Mesenchymal stem cell (in vitro differentiated cells and primary cell): ENCODE data around the gene IRF2.

Source experiments
- DNase-seq: peaks from one replicate; pipeline ENCODE4 v3.0.0-alpha.2; 2013
- H2AFZ ChIP-seq: one replicate; pipeline ENCODE4 v1.6.1; 2013; ENCODE audit warnings: low read depth, mild to moderate bottlenecking, control low read depth, inconsistent platforms, low read length, moderate library complexity
- H2AK5ac ChIP-seq: 2 replicates; pipeline ENCODE4 v1.6.1; 2013; ENCODE audit warnings: low read length, moderate library complexity, mild to moderate bottlenecking, inconsistent platforms; ENCODE audit not compliant: severe bottlenecking
- H2BK120ac ChIP-seq: one replicate; pipeline ENCODE4 v1.6.1; 2013; ENCODE audit warnings: low read depth, mild to moderate bottlenecking, inconsistent platforms, low read length, moderate library complexity
- H2BK12ac ChIP-seq, 2 experiments: one replicate each; pipeline ENCODE4 v1.6.1; 2013; ENCODE audit warnings: inconsistent platforms in 2 of 2, low read length in 2 of 2, mild to moderate bottlenecking in 2 of 2, moderate library complexity in 2 of 2, control low read depth in 1 of 2
- H2BK15ac ChIP-seq: one replicate; pipeline ENCODE4 v1.6.1; 2013; ENCODE audit warnings: mild to moderate bottlenecking, low read depth, inconsistent platforms; ENCODE audit not compliant: poor library complexity, severe bottlenecking
- H2BK5ac ChIP-seq: 2 replicates; pipeline ENCODE4 v1.6.1; 2013; ENCODE audit warnings: low read depth, mild to moderate bottlenecking, low read length, control low read depth, inconsistent platforms; ENCODE audit not compliant: poor library complexity, severe bottlenecking
- H3K14ac ChIP-seq, 2 experiments: one replicate each; pipeline ENCODE4 v1.6.1; 2013; ENCODE audit warnings: inconsistent platforms in 2 of 2, low read length in 2 of 2, control low read depth in 1 of 2, mild to moderate bottlenecking in 1 of 2, moderate library complexity in 1 of 2
- H3K18ac ChIP-seq, 2 experiments: one replicate each; pipeline ENCODE4 v1.6.1; 2013; ENCODE audit warnings: inconsistent platforms in 2 of 2, low read length in 2 of 2, control low read depth in 1 of 2, low read depth in 1 of 2, mild to moderate bottlenecking in 1 of 2
- H3K23ac ChIP-seq, 2 experiments: one replicate each; pipeline ENCODE4 v1.6.1; 2013; ENCODE audit warnings: inconsistent platforms in 2 of 2, low read length in 2 of 2, mild to moderate bottlenecking in 2 of 2, moderate library complexity in 2 of 2, control low read depth in 1 of 2
- H3K27ac ChIP-seq: 2 replicates; pipeline ENCODE4 v1.5.1; 2013; ENCODE audit warnings: mild to moderate bottlenecking, moderate library complexity, low read length, control low read depth, inconsistent platforms; ENCODE audit not compliant: poor library complexity, severe bottlenecking
- H3K27me3 ChIP-seq, 2 experiments: 2 replicates each; pipeline versions ENCODE4 v1.6.1 to v1.7.0; 2013; ENCODE audit warnings: low read length in 2 of 2, mild to moderate bottlenecking in 2 of 2, moderate library complexity in 2 of 2, control low read depth in 1 of 2, inconsistent platforms in 1 of 2; ENCODE audit not compliant: control insufficient read depth in 1 of 2, insufficient read depth in 1 of 2
- H3K36me3 ChIP-seq, 2 experiments: 2 replicates each; pipeline versions ENCODE4 v1.6.1 to v1.7.0; 2013; ENCODE audit warnings: low read length in 2 of 2, control low read depth in 1 of 2, inconsistent platforms in 1 of 2, low read depth in 1 of 2, mild to moderate bottlenecking in 1 of 2; ENCODE audit not compliant: insufficient read depth in 2 of 2, control insufficient read depth in 1 of 2
- H3K4ac ChIP-seq, 2 experiments: one replicate each; pipeline ENCODE4 v1.6.1; 2013; ENCODE audit warnings: inconsistent platforms in 2 of 2, low read length in 2 of 2, mild to moderate bottlenecking in 2 of 2, moderate library complexity in 2 of 2, control low read depth in 1 of 2, low read depth in 1 of 2
- H3K4me1 ChIP-seq: 2 replicates; pipeline ENCODE4 v1.6.1; 2013; ENCODE audit warnings: low read depth, low read length, control low read depth; ENCODE audit not compliant: control insufficient read depth, insufficient read depth
- H3K4me2 ChIP-seq: 2 replicates; pipeline ENCODE4 v1.6.1; 2013; ENCODE audit warnings: low read length, mild to moderate bottlenecking, inconsistent platforms; ENCODE audit not compliant: poor library complexity, severe bottlenecking
- H3K4me3 ChIP-seq, 2 experiments: 2 replicates each; pipeline versions ENCODE4 v1.5.1 to v1.7.0; 2013; ENCODE audit warnings: low read length in 2 of 2, mild to moderate bottlenecking in 2 of 2, control low read depth in 1 of 2, low read depth in 1 of 2; ENCODE audit not compliant: insufficient read depth in 1 of 2
- H3K79me1 ChIP-seq: replicated peaks from 2 replicates; pipeline ENCODE4 v1.6.1; 2013; ENCODE audit warnings: mild to moderate bottlenecking, control low read depth, low read length, inconsistent platforms; ENCODE audit not compliant: poor library complexity, severe bottlenecking
- H3K9ac ChIP-seq: 2 replicates; pipeline ENCODE4 v1.7.0; 2013; ENCODE audit warnings: mild to moderate bottlenecking, low read length, moderate library complexity
- H3K9me3 ChIP-seq: 2 replicates; pipeline ENCODE4 v1.7.0; 2013; ENCODE audit warnings: mild to moderate bottlenecking, low read length; ENCODE audit not compliant: control insufficient read depth
- H4K8ac ChIP-seq: one replicate; pipeline ENCODE4 v1.6.1; 2013; ENCODE audit warnings: inconsistent platforms, mild to moderate bottlenecking, low read length, moderate library complexity
- H4K91ac ChIP-seq: one replicate; pipeline ENCODE4 v1.6.1; 2013; ENCODE audit warnings: mild to moderate bottlenecking, low read length, inconsistent platforms
- WGBS: methylation state at CpG from one replicate; pipeline ENCODE4 v1.1.7; 2013; ENCODE audit warnings: mixed read lengths; 5-methylcytosine and 5-hydroxymethylcytosine counted together

IRF2 gene

DNA sequence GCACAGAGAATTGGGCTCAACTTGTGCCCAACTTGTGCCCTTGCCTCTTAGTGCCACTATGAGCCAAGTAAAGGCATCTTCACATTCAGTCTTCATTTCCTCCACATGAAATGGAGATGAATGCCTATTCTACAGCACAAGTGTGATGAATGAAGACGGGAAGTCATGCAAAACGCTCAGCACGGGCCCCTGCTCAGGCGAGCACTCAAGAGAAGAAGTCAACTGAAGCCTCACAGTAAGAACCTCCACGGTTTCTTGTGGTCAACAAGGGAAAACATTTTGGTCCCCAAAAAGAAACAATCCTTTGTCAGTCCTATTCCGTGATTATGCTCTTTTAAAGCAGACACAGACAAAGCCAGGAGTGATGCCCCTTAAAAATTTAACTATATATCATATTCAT, 87.0 kb downstream of the IRF2 start:
- Histone ChIP-seq H3K18ac (no peak overlapping the region), H3K4me1 (peaks cover 22% of the 10 kb centered on the region), H3K27me3 (no peaks in the 10 kb centered on the region), H4K8ac (no peak overlapping the region), H3K4me3 (no peak overlapping the region), H3K9ac (no peak overlapping the region), H2BK15ac (no peak overlapping the region), H2BK120ac (no peak overlapping the region), H3K79me1 (peaks cover 13% of the 10 kb centered on the region), H3K36me3 (peaks cover 40 to 70% of the 10 kb centered on the region in 2 experiments), H3K27ac (no peak overlapping the region), H2AK5ac (no peak overlapping the region), H3K4ac (no peak overlapping the region), H2BK5ac (no peak overlapping the region), H3K23ac (no peak overlapping the region), H2AFZ (no peak overlapping the region), H3K4me2 (no peak overlapping the region), H2BK12ac (peak overlapping the region in 1 of 2 experiments; percentile 10), H3K14ac (no peak overlapping the region), H4K91ac (no peak overlapping the region), H3K9me3 (peaks cover 3% of the 10 kb centered on the region)
- 91% methylated on average over 6 of the region's 6 CpGs for WGBS
- DNase-seq = no peak

GRCh38 chr4:184386271-184386781, 88.0 kb downstream of the IRF2 start:
- Histone ChIP-seq H3K27ac (no peak overlapping the region), H3K27me3 (no peaks in the 10 kb centered on the region)
- 68% methylated on average over 8 of the region's 10 CpGs for WGBS

GRCh38 chr4:184385705-184386141, 88.6 kb downstream of the IRF2 start:
- Histone ChIP-seq H3K27me3 (no peaks in the 10 kb centered on the region), H3K9me3 (no peaks in the 10 kb centered on the region), H4K8ac (peak overlapping the region; percentile 76), H3K9ac (no peak overlapping the region), H3K4me2 (no peak overlapping the region), H3K27ac (no peak overlapping the region), H3K23ac (no peak overlapping the region), H4K91ac (peak overlapping the region; percentile 73), H2BK12ac (peak overlapping the region; percentile 38 to 79), H2AK5ac (peak overlapping the region; percentile 40), H3K79me1 (peaks cover 6% of the 10 kb centered on the region), H2BK15ac (peak overlapping the region; percentile 41), H2BK5ac (no peak overlapping the region), H3K36me3 (peaks cover 27 to 54% of the 10 kb centered on the region in 2 experiments), H3K14ac (no peak overlapping the region), H3K4me1 (peaks cover 23% of the 10 kb centered on the region), H3K4ac (peak overlapping the region in 1 of 2 experiments; percentile 68), H2AFZ (no peak overlapping the region), H2BK120ac (no peak overlapping the region), H3K4me3 (no peak overlapping the region), H3K18ac (peak overlapping the region; percentile 55 to 61)
- DNase-seq = no peak
- 92% methylated on average over 5 of the region's 6 CpGs for WGBS

More at GRCh38 chr4:184386271-184386781, 88.0 kb downstream of the IRF2 start:
- Histone ChIP-seq H3K4me1 (peaks cover 24% of the 10 kb centered on the region), H3K79me1 (peaks cover 9% of the 10 kb centered on the region), H2BK5ac (no peak overlapping the region), H4K8ac (no peak overlapping the region), H3K9ac (no peak overlapping the region), H3K14ac (no peak overlapping the region), H3K23ac (no peak overlapping the region), H2BK15ac (no peak overlapping the region), H2BK120ac (no peak overlapping the region), H3K9me3 (peaks cover 2% of the 10 kb centered on the region), H3K4me2 (no peak overlapping the region), H2AK5ac (no peak overlapping the region), H2AFZ (no peak overlapping the region), H2BK12ac (peak overlapping the region in 1 of 2 experiments; percentile 49), H4K91ac (no peak overlapping the region), H3K4me3 (no peak overlapping the region), H3K4ac (no peak overlapping the region), H3K18ac (no peak overlapping the region), H3K36me3 (peaks cover 33 to 60% of the 10 kb centered on the region in 2 experiments)
- no peak for DNase-seq

DNA sequence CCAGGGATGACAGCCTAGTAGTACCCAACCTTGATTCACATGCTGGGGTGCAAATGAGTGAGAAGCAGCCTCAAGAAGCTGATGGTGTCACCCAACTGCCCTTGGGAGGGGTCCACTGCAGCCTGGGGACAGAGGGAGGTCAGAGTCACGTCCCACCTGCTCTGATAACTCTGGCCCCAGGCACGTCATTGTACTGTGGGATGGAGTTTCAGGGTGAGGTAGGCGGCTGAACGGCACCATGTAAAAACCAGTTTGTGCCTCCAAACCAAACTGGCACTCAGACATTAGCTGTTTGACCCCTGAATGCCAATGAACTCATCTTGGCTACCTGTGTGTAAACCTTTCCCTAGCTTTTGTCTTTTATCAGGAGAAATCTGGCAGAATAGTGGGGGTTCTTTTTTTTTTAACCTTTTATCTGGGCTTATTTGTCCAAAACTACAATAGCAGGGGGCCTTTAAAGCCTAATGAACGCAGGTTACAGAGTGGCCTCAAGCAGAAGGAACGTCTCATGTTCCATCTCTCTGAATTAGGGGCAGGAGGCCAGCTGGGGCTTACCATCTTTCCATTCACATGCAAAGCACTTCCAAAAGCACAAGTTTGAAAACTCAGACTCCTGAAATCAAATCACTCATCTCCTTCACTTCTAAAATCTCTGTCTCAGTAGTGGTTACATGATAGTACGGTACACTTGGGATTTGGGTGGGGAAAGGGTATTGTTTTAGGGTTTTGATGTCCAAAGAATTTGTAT, 89.4 kb downstream of the IRF2 start:
- H3K4me1 ChIP-seq = peaks cover 21% of the 10 kb centered on the region
- peak overlapping the region; percentile 87 to 98 for H3K18ac ChIP-seq
- H3K4me3 ChIP-seq = peak overlapping the region in 1 of 2 experiments; percentile 66
- peaks cover 24 to 47% of the 10 kb centered on the region in 2 experiments for H3K36me3 ChIP-seq
- peak overlapping the region; percentile 96 for H4K8ac ChIP-seq
- peak overlapping the region; percentile 90 for H2BK15ac ChIP-seq
- 69% methylated on average over 6 of the region's 7 CpGs for WGBS
- peak overlapping the region; percentile 81 for H3K9ac ChIP-seq
- peak overlapping the region; percentile 96 to 100 for H2BK12ac ChIP-seq
- H2BK120ac ChIP-seq = peak overlapping the region; percentile 94
- H3K9me3 ChIP-seq = no peaks in the 10 kb centered on the region
- no peak overlapping the region for H2AFZ ChIP-seq
- H4K91ac ChIP-seq = peak overlapping the region; percentile 99
- H3K27ac ChIP-seq = peak overlapping the region; percentile 91
- peak overlapping the region; percentile 48 for H3K4me2 ChIP-seq
- no peak for DNase-seq
- no peak overlapping the region for H2BK5ac ChIP-seq
- peaks cover 3% of the 10 kb centered on the region for H3K79me1 ChIP-seq
- H3K23ac ChIP-seq = peak overlapping the region in 1 of 2 experiments; percentile 78
- H2AK5ac ChIP-seq = peak overlapping the region; percentile 94
- peak overlapping the region; percentile 77 to 94 for H3K4ac ChIP-seq
- H3K14ac ChIP-seq = peak overlapping the region in 1 of 2 experiments; percentile 98
- H3K27me3 ChIP-seq = no peaks in the 10 kb centered on the region
